ENCODE measurements around the gene MCM7. TPM values are rescaled to one million over a fixed set of nuclear protein-coding genes. Genes with fewer than 3 reads are reported as not detected.

The MCM7 gene
- total and polyA plus RNA-seq, 2 of the 4 experiments (the other 2 are of a cell fraction) = 104 to 137 TPM

DNA sequence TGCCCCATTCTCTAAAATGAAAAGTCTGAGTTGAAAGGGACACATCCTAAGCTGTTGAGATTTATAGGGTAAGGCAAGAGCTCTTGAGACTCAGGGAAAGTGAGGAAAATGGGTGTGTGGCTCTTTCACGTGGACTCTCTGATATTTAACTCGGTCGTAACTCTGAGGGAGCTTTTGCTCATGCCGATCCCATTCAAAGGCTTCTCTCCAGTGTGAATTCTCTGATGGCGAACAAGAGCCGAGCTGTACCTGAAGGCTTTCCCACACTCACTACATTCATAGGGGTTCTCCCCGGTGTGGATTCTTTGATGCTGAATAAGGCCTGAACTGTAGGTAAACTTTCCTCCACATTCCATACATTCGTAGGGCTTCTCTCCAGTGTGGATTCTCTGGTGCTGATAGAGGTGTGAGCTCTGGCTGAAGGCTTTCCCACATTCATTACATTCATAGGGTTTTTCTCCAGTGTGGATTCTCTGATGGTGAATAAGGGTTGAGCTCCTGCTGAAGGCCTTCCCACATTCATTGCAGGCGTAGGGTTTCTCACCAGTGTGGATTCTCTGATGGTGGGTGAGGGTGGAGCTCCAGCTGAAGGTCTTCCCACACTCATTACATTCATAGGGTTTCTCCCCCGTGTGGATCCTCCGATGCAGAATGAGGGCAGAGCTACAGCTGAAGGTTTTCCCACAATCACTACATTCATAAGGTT is 30.0 kb downstream of the MCM7 start:
- H3K9me3 ChIP-seq (ENCODE audit: control insufficient read depth, insufficient read depth, low read length) = peaks cover 72% of the 10 kb centered on the region
- peaks cover 79% of the 10 kb centered on the region for H3K36me3 ChIP-seq (ENCODE audit: control insufficient read depth, insufficient read depth, low read length)

More for the DNA sequence above, 30.0 kb downstream of the MCM7 start:
- Histone ChIP-seq H3K4me1 (ENCODE audit: control insufficient read depth, insufficient read depth, low read length) (no peaks in the 10 kb centered on the region), H2AFZ (replicated peaks; ENCODE audit: low read length, poor library complexity) (no peak overlapping the region), H4K5ac (ENCODE audit: low read depth, low read length) (no peak overlapping the region), H3K18ac (ENCODE audit: low read depth, low read length) (no peak overlapping the region), H2AK9ac (replicated peaks; ENCODE audit: low read depth, low read length, poor library complexity) (no peak overlapping the region), H3K79me1 (ENCODE audit: low read depth in 1 of 2, low read length in 2 of 2) (peaks cover 23 to 38% of the 10 kb centered on the region in 2 experiments), H3K14ac (replicated peaks; ENCODE audit: low read depth, low read length) (no peak overlapping the region), H3K4me3 (ENCODE audit: insufficient read depth, low read depth, low read length) (no peak overlapping the region), H3K4me2 (ENCODE audit: low read depth, low read length) (no peak overlapping the region), H3K23ac (ENCODE audit: low read depth, low read length) (no peak overlapping the region), H4K20me1 (ENCODE audit: insufficient read depth, low read length) (no peaks in the 10 kb centered on the region; the same call in 1 of the 2 replicates), H2BK15ac (ENCODE audit: low read depth, low read length) (no peak overlapping the region), H3K27me3 (ENCODE audit: control insufficient read depth, insufficient read depth, low read length) (no peaks in the 10 kb centered on the region), H3K27ac (ENCODE audit: insufficient read depth, low read length) (no peak overlapping the region), H3K9me1 (ENCODE audit: insufficient read depth, low read length) (no peaks in the 10 kb centered on the region), H2AK5ac (ENCODE audit: low read depth, low read length) (no peak overlapping the region), H3K9ac (ENCODE audit: low read depth, low read length) (no peak overlapping the region), H3K4ac (ENCODE audit: low read depth, low read length) (no peak overlapping the region), H2BK5ac (ENCODE audit: low read depth, low read length, poor library complexity, severe bottlenecking) (no peak overlapping the region), H2BK120ac (ENCODE audit: low read depth, low read length) (no peak overlapping the region), H3K56ac (ENCODE audit: extremely low read depth, insufficient read depth, low read length) (no peak overlapping the region; the same call in 1 of the 2 replicates), H4K8ac (ENCODE audit: low read depth in 2 of 2, low read length in 2 of 2) (no peak overlapping the region), H4K91ac (ENCODE audit: insufficient read depth, low read depth, low read length) (no peak overlapping the region), H2BK20ac (ENCODE audit: low read depth, low read length) (no peak overlapping the region)
- TF ChIP-seq RCOR1 (IDR thresholded peaks at IDR 0.05; ENCODE audit: insufficient replicate concordance, low read length) = no peak
- no peak for TF ChIP-seq POLR2A (IDR thresholded peaks at IDR 0.05; ENCODE audit: low read depth, low read length)
- TF ChIP-seq, protein P1, sequence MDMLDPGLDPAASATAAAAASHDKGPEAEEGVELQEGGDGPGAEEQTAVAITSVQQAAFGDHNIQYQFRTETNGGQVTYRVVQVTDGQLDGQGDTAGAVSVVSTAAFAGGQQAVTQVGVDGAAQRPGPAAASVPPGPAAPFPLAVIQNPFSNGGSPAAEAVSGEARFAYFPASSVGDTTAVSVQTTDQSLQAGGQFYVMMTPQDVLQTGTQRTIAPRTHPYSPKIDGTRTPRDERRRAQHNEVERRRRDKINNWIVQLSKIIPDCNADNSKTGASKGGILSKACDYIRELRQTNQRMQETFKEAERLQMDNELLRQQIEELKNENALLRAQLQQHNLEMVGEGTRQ (IDR thresholded peaks at IDR 0.05; ENCODE audit: low read depth, low read length) = no peak
- TF ChIP-seq, protein P2, sequence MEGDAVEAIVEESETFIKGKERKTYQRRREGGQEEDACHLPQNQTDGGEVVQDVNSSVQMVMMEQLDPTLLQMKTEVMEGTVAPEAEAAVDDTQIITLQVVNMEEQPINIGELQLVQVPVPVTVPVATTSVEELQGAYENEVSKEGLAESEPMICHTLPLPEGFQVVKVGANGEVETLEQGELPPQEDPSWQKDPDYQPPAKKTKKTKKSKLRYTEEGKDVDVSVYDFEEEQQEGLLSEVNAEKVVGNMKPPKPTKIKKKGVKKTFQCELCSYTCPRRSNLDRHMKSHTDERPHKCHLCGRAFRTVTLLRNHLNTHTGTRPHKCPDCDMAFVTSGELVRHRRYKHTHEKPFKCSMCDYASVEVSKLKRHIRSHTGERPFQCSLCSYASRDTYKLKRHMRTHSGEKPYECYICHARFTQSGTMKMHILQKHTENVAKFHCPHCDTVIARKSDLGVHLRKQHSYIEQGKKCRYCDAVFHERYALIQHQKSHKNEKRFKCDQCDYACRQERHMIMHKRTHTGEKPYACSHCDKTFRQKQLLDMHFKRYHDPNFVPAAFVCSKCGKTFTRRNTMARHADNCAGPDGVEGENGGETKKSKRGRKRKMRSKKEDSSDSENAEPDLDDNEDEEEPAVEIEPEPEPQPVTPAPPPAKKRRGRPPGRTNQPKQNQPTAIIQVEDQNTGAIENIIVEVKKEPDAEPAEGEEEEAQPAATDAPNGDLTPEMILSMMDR (conservative IDR thresholded peaks at IDR 0.05; ENCODE audit: low read depth, low read length) = no peak
- TF ChIP-seq MAZ (IDR thresholded peaks at IDR 0.05; ENCODE audit: borderline replicate concordance, low read depth, low read length) = no peak
- TF ChIP-seq MAFK (IDR thresholded peaks at IDR 0.05; ENCODE audit: low read depth, low read length) = no peak
- TF ChIP-seq CHD1 (IDR thresholded peaks at IDR 0.05; ENCODE audit: low read depth, low read length) = no peak
- no peak for TF ChIP-seq FOS (IDR thresholded peaks at IDR 0.05; ENCODE audit: low read depth, low read length)
- no peak for TF ChIP-seq NFE2L2 (IDR thresholded peaks at IDR 0.05; ENCODE audit: low read depth, low read length)
- TF ChIP-seq SMC3 (IDR thresholded peaks at IDR 0.05; ENCODE audit: low read depth, low read length) = no peak
- TF ChIP-seq RAD21 (IDR thresholded peaks at IDR 0.05; ENCODE audit: low read length) = no peak
- TF ChIP-seq, protein P3, sequence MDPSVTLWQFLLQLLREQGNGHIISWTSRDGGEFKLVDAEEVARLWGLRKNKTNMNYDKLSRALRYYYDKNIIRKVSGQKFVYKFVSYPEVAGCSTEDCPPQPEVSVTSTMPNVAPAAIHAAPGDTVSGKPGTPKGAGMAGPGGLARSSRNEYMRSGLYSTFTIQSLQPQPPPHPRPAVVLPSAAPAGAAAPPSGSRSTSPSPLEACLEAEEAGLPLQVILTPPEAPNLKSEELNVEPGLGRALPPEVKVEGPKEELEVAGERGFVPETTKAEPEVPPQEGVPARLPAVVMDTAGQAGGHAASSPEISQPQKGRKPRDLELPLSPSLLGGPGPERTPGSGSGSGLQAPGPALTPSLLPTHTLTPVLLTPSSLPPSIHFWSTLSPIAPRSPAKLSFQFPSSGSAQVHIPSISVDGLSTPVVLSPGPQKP (IDR thresholded peaks at IDR 0.05; ENCODE audit: borderline replicate concordance, low read depth, low read length) = no peak
- TF ChIP-seq BHLHE40 (IDR thresholded peaks at IDR 0.05; ENCODE audit: low read depth, low read length) = no peak
- no peak for TF ChIP-seq CEBPB (IDR thresholded peaks at IDR 0.05; ENCODE audit: low read depth, low read length)
- TF ChIP-seq MXI1 (IDR thresholded peaks at IDR 0.05; ENCODE audit: borderline replicate concordance, low read depth, low read length) = no peak
- TF ChIP-seq RFX5 (IDR thresholded peaks at IDR 0.05; ENCODE audit: low read depth, low read length) = no peak
- POLR2A ChIA-PET (ENCODE audit: unreplicated experiment) = interaction anchor here (0.6 kb wide), 1 partner anchor 1166 kb away, joined by 3 read pairs; the partner anchor contains the start of gene CLDN15
- CTCF ChIA-PET = no interaction called here
- intact Hi-C loops (cut with micrococcal nuclease) (no loop called here), dilution Hi-C loops (cut with HindIII; ENCODE audit: low sequenced_read_pairs, unreplicated experiment) (no loop called here), in situ Hi-C loops (cut with MboI; ENCODE audit: low sequenced_read_pairs) (no loop called here)
- DNase-seq (no peak), ATAC-seq (ENCODE audit: low read depth) (no peak)
- WGBS, 2 experiments (ENCODE audit: extremely low coverage in 2 of 2, insufficient read length in 1 of 2) = 100% methylated on average over 3 of the region's 11 CpGs; no CpG with 5 or more reads in 1 of the 2 experiments
- BruUV-seq (replicated peaks) = no TSS peak
